NK-92 (cell line): ENCODE data around the gene IMMP2L.

ENCODE experiments used
- DNase-seq: peaks from one replicate; lab custom pipeline; 2025; ENCODE audit not compliant: unreplicated experiment; lab: John Stamatoyannopoulos, UW

IMMP2L gene

DNA sequence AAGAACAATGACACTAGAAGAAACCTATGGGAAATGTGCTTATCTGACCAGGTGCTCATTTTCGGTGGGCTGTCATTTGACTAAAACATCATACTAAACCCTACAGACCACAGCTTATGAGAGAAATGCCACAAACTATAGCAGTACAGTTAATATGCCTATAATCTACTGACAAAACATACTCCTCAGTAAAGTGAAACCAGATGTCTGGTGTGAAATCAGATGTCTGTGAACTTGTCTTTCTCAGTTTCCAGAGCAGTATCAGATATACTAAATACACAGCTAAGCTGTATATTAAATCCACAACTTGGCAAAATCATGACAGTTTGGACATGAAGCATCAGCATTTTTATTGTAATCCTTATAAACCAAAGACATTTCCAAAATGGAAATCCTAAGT is 3.3 kb downstream of the IMMP2L start:
- DNase-seq: no peak

DNA sequence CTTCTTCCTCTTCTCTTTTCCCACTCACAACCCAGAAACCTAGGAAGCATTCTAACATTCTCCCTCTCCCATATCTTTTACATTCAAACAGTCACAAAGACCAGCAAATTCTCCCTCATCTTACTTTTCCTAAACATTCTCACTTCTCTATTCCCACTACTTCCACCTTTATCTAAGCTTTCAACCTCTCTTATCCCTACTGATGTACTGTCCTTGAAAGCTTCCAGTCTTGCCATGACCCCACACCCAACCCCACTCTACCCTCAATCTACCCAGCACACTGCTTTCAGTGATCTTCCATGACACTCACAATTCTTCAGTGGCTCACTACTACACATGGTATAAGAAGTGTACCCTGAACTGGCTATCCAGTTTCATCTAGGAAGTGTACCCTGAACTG is 5.3 kb downstream of the IMMP2L start:
- no peak for DNase-seq

DNA sequence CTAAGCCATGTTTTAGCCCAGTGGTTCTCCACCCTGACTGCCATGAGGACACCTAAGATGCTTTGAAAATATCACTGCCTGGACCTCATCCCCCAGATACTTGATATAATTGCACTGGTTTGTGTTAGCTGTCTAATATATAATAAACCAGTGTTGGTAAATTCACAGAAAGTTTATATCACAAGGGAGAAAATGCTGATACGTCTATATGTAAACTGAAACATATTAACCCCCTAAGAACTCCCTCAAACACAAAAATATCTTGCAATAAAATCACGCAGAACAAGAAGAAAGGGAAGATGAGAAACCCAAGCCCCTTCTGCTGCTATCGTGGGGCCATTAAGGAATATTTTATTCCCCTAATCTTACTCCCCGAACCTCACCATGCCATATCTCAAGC is 8.2 kb downstream of the IMMP2L start:
- no peak for DNase-seq

GRCh38 chr7:111541067-111541466 is 21.2 kb downstream of the IMMP2L start:
- DNase-seq: no peak

- DNase-seq: no peak
These were observed 22.0 kb downstream of the IMMP2L start for GRCh38 chr7:111540199-111540815.

DNA sequence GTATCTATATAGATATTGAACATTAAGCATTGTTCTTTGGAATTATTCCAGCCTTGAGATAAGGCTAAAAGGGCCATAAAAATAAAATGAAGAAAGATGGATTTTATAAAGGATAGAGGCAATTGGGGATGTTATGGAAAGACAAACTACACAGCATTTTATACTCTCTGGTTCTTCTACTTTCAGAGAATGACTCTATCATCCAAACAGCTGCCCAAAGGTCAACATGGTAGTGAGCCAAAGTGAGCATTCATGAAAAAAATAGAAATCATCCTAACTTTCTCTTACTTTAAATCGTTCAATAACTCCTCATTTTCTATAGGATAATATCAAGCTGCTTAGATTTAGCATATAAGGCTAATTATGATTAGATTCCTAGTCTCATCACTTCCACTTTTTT is 25.2 kb downstream of the IMMP2L start:
- no peak for DNase-seq

DNA sequence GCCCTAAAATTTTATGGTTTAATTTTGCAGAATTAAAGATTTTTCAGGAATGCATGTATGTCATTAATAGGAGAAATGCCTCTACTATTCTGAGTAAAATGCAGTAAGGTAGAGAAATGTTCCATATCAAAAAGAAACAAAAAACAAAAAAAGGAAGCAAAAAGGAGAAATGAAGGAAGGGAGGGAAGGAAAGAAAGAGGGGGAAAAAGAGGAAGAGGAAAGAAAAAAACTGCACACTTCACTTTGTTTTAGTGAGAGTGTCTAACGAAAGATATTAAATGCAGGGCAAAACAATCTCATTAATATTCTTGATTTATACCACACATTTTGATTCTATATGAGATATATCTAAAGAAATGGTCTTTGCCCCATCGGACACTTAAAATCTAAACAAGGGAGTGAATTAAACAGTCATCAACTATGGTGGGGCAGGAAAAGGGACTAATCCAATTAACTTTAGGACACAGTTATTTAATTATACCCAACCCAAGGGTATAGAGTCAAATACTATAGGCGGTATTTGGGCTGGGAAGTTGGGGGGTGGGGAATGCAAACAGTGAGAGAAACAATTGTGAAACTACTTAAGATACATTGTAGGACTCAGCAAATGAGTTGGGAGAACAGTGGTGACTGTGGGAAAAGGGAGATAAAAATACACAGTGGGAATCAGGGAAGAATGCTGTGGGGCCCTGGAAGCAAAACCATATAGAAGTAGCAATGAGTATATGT is 27.0 kb downstream of the IMMP2L start:
- no peak for DNase-seq

GRCh38 chr7:111532625-111533024 is 29.7 kb downstream of the IMMP2L start:
- DNase-seq: no peak

DNA sequence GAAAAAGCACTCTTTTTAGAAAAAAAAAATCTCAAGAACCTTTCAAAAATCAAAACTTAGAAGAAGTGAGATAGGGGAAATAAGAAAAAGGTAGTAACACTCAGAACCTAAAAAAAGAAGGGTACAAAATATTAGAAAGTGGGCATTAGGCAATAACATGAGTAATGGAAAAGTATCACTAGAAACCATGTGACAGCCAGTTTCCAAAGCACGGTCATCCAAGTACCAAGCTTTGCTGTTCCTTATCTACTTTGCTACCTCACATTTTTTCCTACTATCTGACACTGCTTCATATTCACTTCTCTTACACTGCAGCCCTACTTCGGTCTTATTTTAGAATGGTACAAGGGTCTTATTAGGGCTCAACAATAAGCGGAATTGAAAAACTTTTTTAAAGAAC is 30.3 kb downstream of the IMMP2L start:
- no peak for DNase-seq

- no peak for DNase-seq
These were observed 32.0 kb downstream of the IMMP2L start for GRCh38 chr7:111530356-111530668.

DNA sequence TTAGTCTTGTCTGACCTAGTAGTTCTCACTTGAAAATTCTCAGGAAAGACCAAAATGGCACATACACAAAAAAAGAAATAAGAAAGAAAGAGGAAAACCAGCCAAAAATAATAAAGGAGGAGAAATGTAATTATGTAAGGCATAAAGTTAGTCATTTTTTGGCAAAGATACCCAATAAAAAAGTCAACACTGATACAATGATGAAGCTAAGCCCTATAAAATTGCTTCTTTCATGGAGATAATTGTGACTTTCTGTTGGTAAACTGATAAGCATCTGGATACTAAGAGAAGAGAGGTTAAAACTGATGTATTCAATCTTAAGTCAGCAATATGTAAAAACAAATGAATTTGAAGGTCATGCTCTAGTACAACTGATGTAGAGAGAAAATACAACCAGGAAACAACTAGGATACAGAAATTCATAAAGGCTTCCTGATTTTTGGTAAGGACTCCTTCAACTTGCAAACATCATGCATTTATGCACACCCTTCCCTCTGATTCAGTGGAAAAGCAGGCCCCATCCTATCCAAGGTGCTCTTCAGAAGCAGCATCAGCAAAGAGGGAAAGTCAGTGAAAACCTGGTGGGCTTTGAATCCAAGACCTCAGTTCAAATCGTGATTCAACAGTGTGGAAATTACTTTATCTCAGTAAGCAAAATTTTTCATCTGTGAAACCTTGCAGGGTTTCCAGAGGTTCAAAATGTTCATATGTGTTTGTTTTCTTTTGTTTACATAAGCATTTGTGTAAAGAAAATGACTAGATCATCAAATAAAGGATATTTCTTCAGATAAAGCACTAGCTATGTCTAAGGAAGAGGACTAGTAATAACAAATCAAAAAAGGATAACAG is 32.6 kb downstream of the IMMP2L start:
- no peak for DNase-seq

DNA sequence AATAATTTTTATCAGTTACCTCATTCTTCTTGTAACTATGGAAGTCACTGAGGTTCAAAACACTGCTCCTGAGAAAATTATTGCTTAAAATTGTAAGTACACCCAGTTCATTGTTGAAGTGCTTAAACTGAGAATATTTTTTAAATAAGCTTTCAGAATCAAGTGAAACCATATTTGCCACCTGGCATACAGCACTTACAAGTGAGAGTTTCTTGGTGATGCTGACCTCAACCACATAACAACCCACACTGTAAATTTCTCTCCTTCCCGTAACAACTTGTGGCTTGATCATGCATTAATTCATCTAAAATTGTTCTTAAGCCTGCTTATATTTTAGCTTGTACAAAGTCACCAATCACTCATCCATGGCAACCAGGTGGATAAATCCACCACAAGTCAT is 34.0 kb downstream of the IMMP2L start:
- no peak for DNase-seq

DNA sequence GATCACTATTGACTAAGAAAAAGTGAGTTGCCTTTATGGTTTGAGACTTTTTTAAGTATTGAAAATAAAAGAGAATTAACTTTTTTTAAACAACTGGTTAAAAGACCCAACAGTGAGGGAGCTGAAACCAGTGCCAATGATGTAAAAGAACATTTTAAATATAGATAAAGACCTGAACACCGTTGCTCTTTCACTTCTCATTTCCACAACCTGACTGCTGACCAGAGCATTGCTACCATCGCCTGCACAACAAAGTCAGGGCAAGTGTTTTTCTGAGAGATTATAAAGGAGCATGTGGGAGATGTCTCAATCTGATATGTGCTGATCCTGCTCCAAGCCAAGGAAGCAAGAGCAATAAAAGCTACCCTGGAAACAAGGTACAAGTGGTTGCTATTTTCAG is 34.7 kb downstream of the IMMP2L start:
- DNase-seq: no peak

GRCh38 chr7:111525100-111525499 is 37.2 kb downstream of the IMMP2L start:
- DNase-seq: no peak

GRCh38 chr7:111521660-111522059 is 40.6 kb downstream of the IMMP2L start:
- DNase-seq: no peak

- DNase-seq: no peak
These were observed 44.0 kb downstream of the IMMP2L start for GRCh38 chr7:111518264-111518663.

DNA sequence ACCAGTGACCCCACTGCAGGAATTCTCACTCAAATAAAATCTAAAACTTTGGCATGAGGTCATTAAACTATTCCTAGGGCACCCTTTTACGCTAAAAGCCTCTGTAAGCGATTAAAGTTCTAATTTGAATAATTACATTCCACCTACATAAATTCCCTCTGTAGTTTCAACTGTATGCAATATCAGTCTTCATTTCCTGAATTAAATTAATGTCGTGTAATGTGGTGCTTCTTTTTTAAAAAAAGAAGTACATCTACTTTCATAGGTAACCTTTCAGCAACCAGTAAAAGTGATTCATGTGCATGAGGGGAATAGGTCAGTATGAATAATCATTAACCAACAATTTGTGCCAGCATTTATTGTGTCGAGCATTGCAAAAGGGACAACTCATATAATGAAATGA is 44.7 kb downstream of the IMMP2L start:
- no peak for DNase-seq

DNA sequence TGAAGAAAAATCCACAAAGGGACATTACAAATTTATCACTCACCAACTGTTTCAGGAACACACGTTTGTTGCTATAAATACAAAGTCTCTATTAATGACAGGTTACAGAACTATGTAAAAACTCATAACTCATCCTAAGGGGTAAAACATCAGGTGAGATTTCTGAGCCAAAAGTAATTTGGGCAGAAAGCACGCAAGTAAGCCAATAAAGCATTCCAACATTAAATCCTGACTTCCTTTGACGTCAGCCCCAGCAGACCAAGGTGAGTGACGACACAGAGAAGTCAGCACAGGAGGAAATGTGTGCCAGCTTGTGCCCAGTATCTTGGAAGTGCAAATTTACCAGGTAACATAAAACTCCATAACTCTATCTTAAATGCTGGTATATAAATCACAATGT is 45.7 kb downstream of the IMMP2L start:
- no peak for DNase-seq

GRCh38 chr7:111513566-111513965 is 48.7 kb downstream of the IMMP2L start:
- DNase-seq: no peak

- no peak for DNase-seq
These were observed 50.4 kb downstream of the IMMP2L start for GRCh38 chr7:111511845-111512244.

GRCh38 chr7:111510584-111511378 is 51.5 kb downstream of the IMMP2L start:
- DNase-seq: no peak
